ENCODE data around the gene ARID3A.

Gene ARID3A

GRCh38 chr19:1004803-1005664 lies 79.2 kb downstream of the ARID3A start:
- no peak for TF ChIP-seq EZH2 (optimal IDR thresholded peaks at IDR 0.05; ENCODE audit: low read depth, low read length)
- TF ChIP-seq EZH2phosphoT487 (IDR thresholded peaks at IDR 0.05; ENCODE audit: low read length), result no peak
- TF ChIP-seq CTCF (IDR thresholded peaks at IDR 0.05; ENCODE audit: low read length), result no peak
- Histone ChIP-seq H4K20me1 (ENCODE audit: insufficient read depth, low read length) (no peaks in the 10 kb centered on the region), H3K27me3 (replicated peaks; ENCODE audit: insufficient read depth, low read length) (peaks cover 29% of the 10 kb centered on the region), H3K4me2 (ENCODE audit: low read depth, low read length) (no peak overlapping the region), H3K27ac (ENCODE audit: low read length) (no peak overlapping the region), H3K4me3 (ENCODE audit: low read length) (no peak overlapping the region), H3K9ac (ENCODE audit: low read length) (no peak overlapping the region), H3F3A (ENCODE audit: insufficient read depth, low read length) (no peaks in the 10 kb centered on the region), H3K36me3 (replicated peaks; ENCODE audit: insufficient read depth, low read length) (peaks cover 4% of the 10 kb centered on the region), H3K9me2 (replicated peaks; ENCODE audit: insufficient read depth, low read length) (no peaks in the 10 kb centered on the region), H3K9me3 (replicated peaks; ENCODE audit: insufficient read depth, low read length) (no peaks in the 10 kb centered on the region), H3K4me1 (ENCODE audit: low read length) (no peaks in the 10 kb centered on the region), H3K79me2 (ENCODE audit: low read length) (no peaks in the 10 kb centered on the region), H2AFZ (ENCODE audit: low read length) (no peak overlapping the region)
- no peak for DNase-seq

GRCh38 chr19:1006711-1007398 lies 81.0 kb downstream of the ARID3A start:
- DNase-seq, result no peak
- H3K27me3 ChIP-seq (replicated peaks; ENCODE audit: insufficient read depth, low read length), result peaks cover 20% of the 10 kb centered on the region
- H3K4me1 ChIP-seq (ENCODE audit: low read length), result no peaks in the 10 kb centered on the region
- TF ChIP-seq CTCF (IDR thresholded peaks at IDR 0.05; ENCODE audit: low read length) (no peak), EZH2phosphoT487 (IDR thresholded peaks at IDR 0.05; ENCODE audit: low read length) (no peak), EZH2 (optimal IDR thresholded peaks at IDR 0.05; ENCODE audit: low read depth, low read length) (no peak)
- no peak overlapping the region for H3K9ac ChIP-seq (ENCODE audit: low read length)
- H3K9me3 ChIP-seq (replicated peaks; ENCODE audit: insufficient read depth, low read length), result no peaks in the 10 kb centered on the region
- H3K27ac ChIP-seq (ENCODE audit: low read length), result no peak overlapping the region
- H4K20me1 ChIP-seq (ENCODE audit: insufficient read depth, low read length), result no peaks in the 10 kb centered on the region
- no peak overlapping the region for H2AFZ ChIP-seq (ENCODE audit: low read length)
- peaks cover 11% of the 10 kb centered on the region for H3K36me3 ChIP-seq (replicated peaks; ENCODE audit: insufficient read depth, low read length)
- no peaks in the 10 kb centered on the region for H3F3A ChIP-seq (ENCODE audit: insufficient read depth, low read length)
- no peak overlapping the region for H3K4me2 ChIP-seq (ENCODE audit: low read depth, low read length)
- H3K9me2 ChIP-seq (replicated peaks; ENCODE audit: insufficient read depth, low read length), result no peaks in the 10 kb centered on the region
- H3K79me2 ChIP-seq (ENCODE audit: low read length), result peaks cover under 1% of the 10 kb centered on the region; the same call in 1 of the 2 replicates
- H3K4me3 ChIP-seq (ENCODE audit: low read length), result no peak overlapping the region

- no peak for DNase-seq
- H3K4me1 ChIP-seq (ENCODE audit: low read length), result no peaks in the 10 kb centered on the region
- no peaks in the 10 kb centered on the region for H4K20me1 ChIP-seq (ENCODE audit: insufficient read depth, low read length)
- no peak for TF ChIP-seq EZH2 (optimal IDR thresholded peaks at IDR 0.05; ENCODE audit: low read depth, low read length)
- no peak for TF ChIP-seq CTCF (IDR thresholded peaks at IDR 0.05; ENCODE audit: low read length)
- no peak for TF ChIP-seq EZH2phosphoT487 (IDR thresholded peaks at IDR 0.05; ENCODE audit: low read length)
- H3K4me3 ChIP-seq (ENCODE audit: low read length), result no peak overlapping the region
- H3K9ac ChIP-seq (ENCODE audit: low read length), result no peak overlapping the region
- H3K79me2 ChIP-seq (ENCODE audit: low read length), result peaks cover 8% of the 10 kb centered on the region; the same call in 1 of the 2 replicates
- H3K27ac ChIP-seq (ENCODE audit: low read length), result no peak overlapping the region
- H3K36me3 ChIP-seq (replicated peaks; ENCODE audit: insufficient read depth, low read length), result peaks cover 18% of the 10 kb centered on the region
- no peaks in the 10 kb centered on the region for H3K9me2 ChIP-seq (replicated peaks; ENCODE audit: insufficient read depth, low read length)
- H2AFZ ChIP-seq (ENCODE audit: low read length), result no peak overlapping the region
- H3K9me3 ChIP-seq (replicated peaks; ENCODE audit: insufficient read depth, low read length), result no peaks in the 10 kb centered on the region
- no peaks in the 10 kb centered on the region for H3F3A ChIP-seq (ENCODE audit: insufficient read depth, low read length)
- H3K4me2 ChIP-seq (ENCODE audit: low read depth, low read length), result no peak overlapping the region
- H3K27me3 ChIP-seq (replicated peaks; ENCODE audit: insufficient read depth, low read length), result peaks cover 16% of the 10 kb centered on the region
Observed at GRCh38 chr19:1007399-1008251, 81.8 kb downstream of the ARID3A start.

All from MM.1S (cell line).